ENCODE measurements around the gene TRMT112. TPM values are rescaled to one million over a fixed set of nuclear protein-coding genes. Genes with fewer than 3 reads are reported as not detected.

Gene TRMT112
- total and polyA plus RNA-seq, 2 of the 4 experiments (the other 2 are of a cell fraction) = 173 to 202 TPM

- Histone ChIP-seq H3K36me3 (ENCODE audit: control insufficient read depth, insufficient read depth, low read length) (peaks cover 22% of the 10 kb centered on the region), H3K9me3 (ENCODE audit: control insufficient read depth, insufficient read depth, low read length) (no peaks in the 10 kb centered on the region), H3K4me1 (ENCODE audit: control insufficient read depth, insufficient read depth, low read length) (peaks cover 10% of the 10 kb centered on the region), H4K5ac (ENCODE audit: low read depth, low read length) (no peak overlapping the region), H3K9ac (ENCODE audit: low read depth, low read length) (no peak overlapping the region), H4K8ac (ENCODE audit: low read depth in 2 of 2, low read length in 2 of 2) (no peak overlapping the region), H3K4me2 (ENCODE audit: low read depth, low read length) (no peak overlapping the region), H3K4me3 (ENCODE audit: insufficient read depth, low read depth, low read length) (no peak overlapping the region), H3K4ac (ENCODE audit: low read depth, low read length) (no peak overlapping the region), H3K23ac (ENCODE audit: low read depth, low read length) (no peak overlapping the region), H2AK9ac (replicated peaks; ENCODE audit: low read depth, low read length, poor library complexity) (no peak overlapping the region), H3K27ac (ENCODE audit: insufficient read depth, low read length) (no peak overlapping the region), H2BK120ac (ENCODE audit: low read depth, low read length) (no peak overlapping the region), H2BK15ac (ENCODE audit: low read depth, low read length) (no peak overlapping the region), H3K18ac (ENCODE audit: low read depth, low read length) (no peak overlapping the region), H3K9me1 (ENCODE audit: insufficient read depth, low read length) (peaks cover 14% of the 10 kb centered on the region), H3K14ac (replicated peaks; ENCODE audit: low read depth, low read length) (no peak overlapping the region), H4K20me1 (ENCODE audit: insufficient read depth, low read length) (no peaks in the 10 kb centered on the region; the same call in 1 of the 2 replicates), H2BK5ac (ENCODE audit: low read depth, low read length, poor library complexity, severe bottlenecking) (no peak overlapping the region), H4K91ac (ENCODE audit: insufficient read depth, low read depth, low read length) (no peak overlapping the region), H3K56ac (ENCODE audit: extremely low read depth, insufficient read depth, low read length) (no peak overlapping the region), H2AK5ac (ENCODE audit: low read depth, low read length) (peak overlapping the region; percentile 17; the same call in 1 of the 2 replicates), H2AFZ (replicated peaks; ENCODE audit: low read length, poor library complexity) (no peak overlapping the region), H3K27me3 (ENCODE audit: control insufficient read depth, insufficient read depth, low read length) (no peaks in the 10 kb centered on the region), H3K79me1 (ENCODE audit: low read depth in 1 of 2, low read length in 2 of 2) (peaks cover 7 to 31% of the 10 kb centered on the region in 2 experiments), H2BK20ac (ENCODE audit: low read depth, low read length) (no peak overlapping the region)
- dilution Hi-C loops (cut with HindIII; ENCODE audit: low sequenced_read_pairs, unreplicated experiment) = no loop called here
- TF ChIP-seq USF2 (IDR thresholded peaks at IDR 0.05; ENCODE audit: low read depth, low read length) (no peak), MAFK (IDR thresholded peaks at IDR 0.05; ENCODE audit: low read depth, low read length) (no peak), RFX5 (IDR thresholded peaks at IDR 0.05; ENCODE audit: low read depth, low read length) (no peak), BHLHE40 (IDR thresholded peaks at IDR 0.05; ENCODE audit: low read depth, low read length) (no peak), MAZ (IDR thresholded peaks at IDR 0.05; ENCODE audit: borderline replicate concordance, low read depth, low read length) (no peak), NFE2L2 (IDR thresholded peaks at IDR 0.05; ENCODE audit: low read depth, low read length) (no peak), RAD21 (IDR thresholded peaks at IDR 0.05; ENCODE audit: low read length) (no peak), ELK1 (IDR thresholded peaks at IDR 0.05; ENCODE audit: borderline replicate concordance, low read depth, low read length) (no peak), CHD1 (IDR thresholded peaks at IDR 0.05; ENCODE audit: low read depth, low read length) (no peak), CEBPB (IDR thresholded peaks at IDR 0.05; ENCODE audit: low read depth, low read length) (no peak), SMC3 (IDR thresholded peaks at IDR 0.05; ENCODE audit: low read depth, low read length) (no peak), POLR2A (IDR thresholded peaks at IDR 0.05; ENCODE audit: low read depth, low read length) (no peak), CTCF (conservative IDR thresholded peaks at IDR 0.05; ENCODE audit: low read depth, low read length) (no peak), MXI1 (IDR thresholded peaks at IDR 0.05; ENCODE audit: borderline replicate concordance, low read depth, low read length) (no peak)
- in situ Hi-C loops (cut with MboI; ENCODE audit: low sequenced_read_pairs) = no loop called here
- ChIA-PET CTCF (interaction anchor here (0.6 to 1.5 kb wide), 2 partner anchors 10 to 16 kb away, joined by 3 to 4 read pairs; partner anchors contain the start of gene ESRRA), POLR2A (ENCODE audit: unreplicated experiment) (no interaction called here)
- intact Hi-C loops (cut with micrococcal nuclease) = no loop called here
- DNase-seq (peak; percentile 38), ATAC-seq (ENCODE audit: low read depth) (no peak)
- BruUV-seq (replicated peaks) = no TSS peak
- WGBS, 2 experiments (ENCODE audit: extremely low coverage in 2 of 2, insufficient read length in 1 of 2) = 79% methylated on average over 3 of the region's 5 CpGs; no CpG with 5 or more reads in 1 of the 2 experiments
Observed at GRCh38 chr11:64321533-64321932, 4.2 kb upstream of the TRMT112 start.

Measured in IMR-90 (cell line).